NCI-H226 (cell line): ENCODE data around the gene MACIR.
A peak's percentile ranks its signal among the peaks of the same experiment; 100 is the strongest.

Experiments used
- DNase-seq: peaks from one replicate; pipeline ENCODE4 v3.0.0-alpha.2; 2015

Gene MACIR

GRCh38 chr5:103247118-103247517 lies 11.4 kb upstream of the MACIR start:
- DNase-seq: no peak

GRCh38 chr5:103249068-103249467 lies 9.5 kb upstream of the MACIR start:
- no peak for DNase-seq

- no peak for DNase-seq
Measured at GRCh38 chr5:103254921-103255320, 3.6 kb upstream of the MACIR start.

- no peak for DNase-seq
Measured at GRCh38 chr5:103255691-103256090, 2.9 kb upstream of the MACIR start.

- DNase-seq: no peak
Measured at GRCh38 chr5:103256178-103256577, 2.4 kb upstream of the MACIR start.

- DNase-seq: peak; percentile 52
Measured at GRCh38 chr5:103258957-103259704, 568 bp downstream of the MACIR start.

- no peak for DNase-seq
Measured at GRCh38 chr5:103259705-103260355, 1.3 kb downstream of the MACIR start.

- DNase-seq: no peak
Measured at GRCh38 chr5:103260951-103261350, 2.4 kb downstream of the MACIR start.

- DNase-seq: no peak
Measured at GRCh38 chr5:103262422-103262871, 3.9 kb downstream of the MACIR start.

- DNase-seq: no peak
Measured at GRCh38 chr5:103263054-103263453, 4.5 kb downstream of the MACIR start.

- no peak for DNase-seq
Measured at GRCh38 chr5:103264508-103264907, 5.9 kb downstream of the MACIR start.

GRCh38 chr5:103270581-103270980 lies 12.0 kb downstream of the MACIR start:
- no peak for DNase-seq

GRCh38 chr5:103271570-103272289 lies 13.2 kb downstream of the MACIR start:
- no peak for DNase-seq

- no peak for DNase-seq
Measured at GRCh38 chr5:103272377-103272776, 13.8 kb downstream of the MACIR start.

- DNase-seq: no peak
Measured at GRCh38 chr5:103273952-103274351, 15.4 kb downstream of the MACIR start.

GRCh38 chr5:103275851-103276250 lies 17.3 kb downstream of the MACIR start:
- DNase-seq: no peak

- no peak for DNase-seq
Measured at GRCh38 chr5:103280967-103281366, 22.4 kb downstream of the MACIR start.

GRCh38 chr5:103283120-103283519 lies 24.6 kb downstream of the MACIR start:
- no peak for DNase-seq

- no peak for DNase-seq
Measured at GRCh38 chr5:103283869-103284268, 25.3 kb downstream of the MACIR start.

GRCh38 chr5:103286622-103287021 lies 28.1 kb downstream of the MACIR start:
- DNase-seq: no peak

GRCh38 chr5:103289024-103289423 lies 30.5 kb downstream of the MACIR start:
- no peak for DNase-seq

- DNase-seq: no peak
Measured at GRCh38 chr5:103290846-103291245, 32.3 kb downstream of the MACIR start.

GRCh38 chr5:103291606-103292005 lies 33.0 kb downstream of the MACIR start:
- DNase-seq: no peak

- DNase-seq: no peak
Measured at GRCh38 chr5:103293099-103293498, 34.5 kb downstream of the MACIR start.
